ENCODE measurements around the gene REG1A.

Gene REG1A

GRCh38 chr2:79128406-79128805, 8.1 kb downstream of the REG1A start:
- FAIRE-seq: no peak

- FAIRE-seq: no peak
These were observed 9.0 kb downstream of the REG1A start for GRCh38 chr2:79129260-79129659.

- no peak for FAIRE-seq
These were observed 9.5 kb downstream of the REG1A start for GRCh38 chr2:79129804-79130203.

GRCh38 chr2:79131687-79132086, 11.4 kb downstream of the REG1A start:
- no peak for FAIRE-seq

GRCh38 chr2:79138385-79138784, 18.1 kb downstream of the REG1A start:
- no peak for FAIRE-seq

GRCh38 chr2:79139423-79139822, 19.1 kb downstream of the REG1A start:
- no peak for FAIRE-seq

- FAIRE-seq: no peak
These were observed 35.7 kb downstream of the REG1A start for GRCh38 chr2:79155826-79156476.

GRCh38 chr2:79159030-79159429, 38.7 kb downstream of the REG1A start:
- no peak for FAIRE-seq

- no peak for FAIRE-seq
These were observed 39.4 kb downstream of the REG1A start, which contains the start of gene REG3A for GRCh38 chr2:79159653-79160052. TSS of gene REG3A (minus strand) at chr2:79159753. CDS start at chr2:79159405, 348 bp downstream.

GRCh38 chr2:79162132-79162531, 41.8 kb downstream of the REG1A start:
- no peak for FAIRE-seq

GRCh38 chr2:79162801-79163200, 42.5 kb downstream of the REG1A start:
- FAIRE-seq: peak; percentile 96

GRCh38 chr2:79171348-79171958, 51.2 kb downstream of the REG1A start:
- no peak for FAIRE-seq
